Hepatocyte (in vitro differentiated cells): ENCODE data around the gene EPHX1.

Experiments
- EZH2 ChIP-seq: fragments of 200-600 bp; sonication (generic); IDR thresholded peaks from 2 replicates; pipeline ENCODE4 v1.6.1; 2016; ENCODE audit warnings: antibody characterized with exemption, mild to moderate bottlenecking, borderline replicate concordance
- EZH2phosphoT487 ChIP-seq: fragments of 200-600 bp; sonication (generic); IDR thresholded peaks from one replicate; pipeline ENCODE4 v1.6.1; 2018; ENCODE audit warnings: antibody characterized with exemption, mild to moderate bottlenecking, low read depth, moderate library complexity; ENCODE audit not compliant: unreplicated experiment, severe bottlenecking
- TF ChIP-seq, protein P1 (sequence below): fragments of 200-600 bp; sonication (generic); IDR thresholded peaks from 2 replicates; pipeline ENCODE4 v1.5.1; 2016; ENCODE audit warnings: antibody characterized with exemption, mild to moderate bottlenecking; ENCODE audit not compliant: poor library complexity

- TF ChIP-seq, protein P1, sequence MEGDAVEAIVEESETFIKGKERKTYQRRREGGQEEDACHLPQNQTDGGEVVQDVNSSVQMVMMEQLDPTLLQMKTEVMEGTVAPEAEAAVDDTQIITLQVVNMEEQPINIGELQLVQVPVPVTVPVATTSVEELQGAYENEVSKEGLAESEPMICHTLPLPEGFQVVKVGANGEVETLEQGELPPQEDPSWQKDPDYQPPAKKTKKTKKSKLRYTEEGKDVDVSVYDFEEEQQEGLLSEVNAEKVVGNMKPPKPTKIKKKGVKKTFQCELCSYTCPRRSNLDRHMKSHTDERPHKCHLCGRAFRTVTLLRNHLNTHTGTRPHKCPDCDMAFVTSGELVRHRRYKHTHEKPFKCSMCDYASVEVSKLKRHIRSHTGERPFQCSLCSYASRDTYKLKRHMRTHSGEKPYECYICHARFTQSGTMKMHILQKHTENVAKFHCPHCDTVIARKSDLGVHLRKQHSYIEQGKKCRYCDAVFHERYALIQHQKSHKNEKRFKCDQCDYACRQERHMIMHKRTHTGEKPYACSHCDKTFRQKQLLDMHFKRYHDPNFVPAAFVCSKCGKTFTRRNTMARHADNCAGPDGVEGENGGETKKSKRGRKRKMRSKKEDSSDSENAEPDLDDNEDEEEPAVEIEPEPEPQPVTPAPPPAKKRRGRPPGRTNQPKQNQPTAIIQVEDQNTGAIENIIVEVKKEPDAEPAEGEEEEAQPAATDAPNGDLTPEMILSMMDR = no peak
- TF ChIP-seq EZH2 (no peak), EZH2phosphoT487 (no peak)
Observed at GRCh38 chr1:225825078-225825477, 15.2 kb downstream of the EPHX1 start.
